ENCODE results near the gene RORC.
"Not testable (repeated sequence)": the region's sequence is repeated elsewhere in the genome, so short reads cannot be mapped to it uniquely, and the experiment has no call there.

The RORC gene

GRCh38 chr1:151855933-151856332 lies 24.3 kb upstream of the RORC start:
- H3K4me3 ChIP-seq (ENCODE audit: low read length) = no peak overlapping the region
- TF ChIP-seq, protein P1, sequence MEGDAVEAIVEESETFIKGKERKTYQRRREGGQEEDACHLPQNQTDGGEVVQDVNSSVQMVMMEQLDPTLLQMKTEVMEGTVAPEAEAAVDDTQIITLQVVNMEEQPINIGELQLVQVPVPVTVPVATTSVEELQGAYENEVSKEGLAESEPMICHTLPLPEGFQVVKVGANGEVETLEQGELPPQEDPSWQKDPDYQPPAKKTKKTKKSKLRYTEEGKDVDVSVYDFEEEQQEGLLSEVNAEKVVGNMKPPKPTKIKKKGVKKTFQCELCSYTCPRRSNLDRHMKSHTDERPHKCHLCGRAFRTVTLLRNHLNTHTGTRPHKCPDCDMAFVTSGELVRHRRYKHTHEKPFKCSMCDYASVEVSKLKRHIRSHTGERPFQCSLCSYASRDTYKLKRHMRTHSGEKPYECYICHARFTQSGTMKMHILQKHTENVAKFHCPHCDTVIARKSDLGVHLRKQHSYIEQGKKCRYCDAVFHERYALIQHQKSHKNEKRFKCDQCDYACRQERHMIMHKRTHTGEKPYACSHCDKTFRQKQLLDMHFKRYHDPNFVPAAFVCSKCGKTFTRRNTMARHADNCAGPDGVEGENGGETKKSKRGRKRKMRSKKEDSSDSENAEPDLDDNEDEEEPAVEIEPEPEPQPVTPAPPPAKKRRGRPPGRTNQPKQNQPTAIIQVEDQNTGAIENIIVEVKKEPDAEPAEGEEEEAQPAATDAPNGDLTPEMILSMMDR (conservative IDR thresholded peaks at IDR 0.05; ENCODE audit: low read depth, low read length) = no peak
- no peak for DNase-seq (ENCODE audit: low read depth)

DNA sequence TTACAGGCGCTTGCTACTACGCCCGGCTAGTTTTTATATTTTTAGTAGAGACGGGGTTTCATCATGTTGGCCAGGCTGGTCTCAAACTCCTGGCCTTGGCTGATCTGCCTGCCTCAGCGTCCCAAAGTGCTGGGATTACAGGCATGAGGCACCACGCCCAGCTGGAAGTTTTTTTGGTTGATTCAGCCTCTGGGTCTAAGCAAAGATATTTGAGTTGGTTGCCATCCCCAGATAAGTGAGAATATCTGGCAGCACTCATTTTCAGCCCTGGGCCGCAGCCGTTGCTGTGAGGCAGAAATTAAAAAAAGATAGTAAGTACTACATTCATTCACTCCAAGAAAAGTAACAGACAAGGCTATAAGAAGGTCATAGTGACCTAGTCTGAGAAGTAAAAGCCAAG lies 23.9 kb upstream of the RORC start:
- not testable (repeated sequence) for H3K4me3 ChIP-seq (ENCODE audit: low read length); DNase-seq (ENCODE audit: low read depth)

DNA sequence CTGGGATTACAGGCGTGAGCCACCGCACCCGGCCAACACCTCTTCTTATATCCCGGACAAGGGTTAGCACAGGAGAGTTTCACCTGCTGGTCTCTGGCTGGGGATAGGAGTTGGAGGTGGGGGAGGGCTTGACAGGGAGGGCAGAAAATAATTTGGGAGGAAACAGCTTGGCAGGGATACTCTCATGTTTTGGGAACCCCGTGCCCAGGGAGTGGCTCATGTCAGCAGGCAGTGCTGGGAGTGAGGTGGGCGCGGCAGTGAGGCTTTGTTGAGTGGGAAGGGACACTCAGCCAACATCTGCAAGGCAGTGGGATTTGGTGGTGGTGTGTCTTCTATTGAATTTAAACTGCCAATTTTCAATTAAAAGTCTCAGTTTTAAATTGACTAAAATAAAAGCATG lies 23.1 kb upstream of the RORC start:
- no peak overlapping the region for H3K4me3 ChIP-seq (ENCODE audit: low read length)
- TF ChIP-seq, protein P1 (conservative IDR thresholded peaks at IDR 0.05; ENCODE audit: low read depth, low read length) = no peak
- no peak for DNase-seq (ENCODE audit: low read depth)

DNA sequence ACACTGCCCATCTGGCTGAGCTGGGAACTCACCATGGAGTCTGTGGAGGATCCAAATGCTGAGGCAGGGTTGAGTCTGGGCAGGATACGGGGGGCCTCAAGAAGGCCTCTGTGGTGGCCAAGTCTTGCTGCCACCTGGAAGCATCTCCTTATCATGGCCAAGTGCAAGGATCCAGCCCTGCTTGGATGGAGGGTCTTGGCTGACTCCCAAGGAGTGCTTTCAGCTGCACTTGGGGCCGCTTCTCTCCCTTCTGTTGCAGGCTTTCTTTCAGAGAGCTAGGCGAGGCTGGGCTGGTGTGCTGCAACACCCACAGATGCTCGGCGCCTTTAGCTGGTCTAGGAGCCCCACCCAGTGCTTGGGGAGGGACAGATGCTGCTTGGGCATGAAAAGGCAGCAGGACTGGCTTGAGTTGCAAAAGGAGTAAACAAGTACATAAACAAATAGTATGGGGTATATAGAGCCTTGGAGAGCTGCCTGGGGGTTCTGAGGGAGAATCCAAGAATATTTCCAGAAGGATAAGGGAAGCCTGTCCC lies 21.9 kb upstream of the RORC start, which contains the start of gene THEM5:
Gene THEM5, minus strand, starts transcription at position 302 of the 533 bp plus-strand sequence. Its CDS starts 147 bp downstream, at position 155.
- no peak for DNase-seq (ENCODE audit: low read depth)
- TF ChIP-seq, protein P1 (conservative IDR thresholded peaks at IDR 0.05; ENCODE audit: low read depth, low read length) = no peak
- no peak within 1 kb of the TSS for H3K4me3 ChIP-seq (ENCODE audit: low read length)

GRCh38 chr1:151852733-151853132 lies 21.1 kb upstream of the RORC start:
- TF ChIP-seq, protein P1 (conservative IDR thresholded peaks at IDR 0.05; ENCODE audit: low read depth, low read length) = no peak
- no peak overlapping the region for H3K4me3 ChIP-seq (ENCODE audit: low read length)
- no peak for DNase-seq (ENCODE audit: low read depth)

GRCh38 chr1:151851886-151852285 lies 20.3 kb upstream of the RORC start:
- TF ChIP-seq, protein P1 (conservative IDR thresholded peaks at IDR 0.05; ENCODE audit: low read depth, low read length) = no peak
- H3K4me3 ChIP-seq (ENCODE audit: low read length) = no peak overlapping the region
- no peak for DNase-seq (ENCODE audit: low read depth)

- TF ChIP-seq, protein P1 (conservative IDR thresholded peaks at IDR 0.05; ENCODE audit: low read depth, low read length) = no peak
- H3K4me3 ChIP-seq (ENCODE audit: low read length) = no peak overlapping the region
- DNase-seq (ENCODE audit: low read depth) = no peak
Measured at GRCh38 chr1:151849871-151850270, 18.3 kb upstream of the RORC start.

All from retinal pigment epithelial cell (primary cell).